Measurements from ENCODE around the gene DHRSX.

The DHRSX gene

DNA sequence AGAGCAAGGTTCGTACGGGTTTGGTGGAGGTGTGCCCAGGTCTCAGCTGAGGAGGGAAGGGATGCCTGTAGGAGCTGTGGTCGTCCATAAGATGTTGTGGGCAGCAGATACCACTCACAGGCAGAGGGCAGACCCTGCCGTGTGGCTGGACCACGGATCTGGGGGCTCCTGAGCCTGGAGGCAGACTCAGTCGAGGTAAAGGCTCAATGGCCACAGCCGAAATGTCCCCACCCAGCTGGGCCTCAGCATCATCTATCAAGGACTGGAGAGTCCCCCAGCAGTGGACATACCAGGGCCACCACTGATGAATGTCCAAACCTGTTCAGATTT, 98.5 kb downstream of the DHRSX start:
- Histone ChIP-seq H3K27ac (no peak overlapping the region), H3K4me3 (ENCODE audit: low read depth in 1 of 2, low read length in 1 of 2) (no peak overlapping the region)

DNA sequence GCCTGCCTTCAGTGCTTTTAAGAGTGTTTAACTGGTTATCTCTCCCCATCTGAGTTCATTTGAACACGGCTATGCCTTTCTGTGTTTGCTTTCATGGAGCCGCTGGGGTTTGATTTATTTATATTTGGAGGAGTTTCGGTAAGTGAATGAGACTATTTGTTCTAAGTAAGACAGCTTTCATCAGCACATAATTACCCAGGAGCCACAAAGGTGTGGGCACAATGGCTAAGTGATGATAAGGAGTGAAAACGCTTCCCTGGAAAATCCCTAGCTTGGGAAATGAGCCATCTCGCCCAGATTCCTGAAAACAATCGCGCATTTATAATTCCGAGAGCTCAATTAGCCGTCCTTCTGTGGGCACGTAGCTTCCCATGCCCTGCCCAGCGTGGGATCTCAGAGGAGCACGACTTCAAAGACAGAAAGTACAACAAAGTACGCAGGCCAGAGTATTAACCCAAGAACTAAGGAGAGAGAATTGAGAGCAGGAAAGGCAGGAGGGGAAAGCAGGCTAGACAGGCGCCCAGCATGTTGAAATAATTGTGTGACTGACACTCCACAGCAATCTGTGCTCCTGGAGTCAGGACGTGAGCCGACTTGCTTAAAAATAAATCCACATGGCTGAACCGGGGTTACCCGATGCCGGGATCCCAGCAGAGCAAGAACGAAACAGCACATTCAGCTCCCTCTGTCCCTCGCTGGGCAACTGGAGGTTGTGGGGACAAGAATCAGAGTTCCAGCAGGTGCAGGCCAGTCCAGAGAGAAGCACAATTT, 99.0 kb downstream of the DHRSX start:
- Histone ChIP-seq H3K36me3 (peaks cover 13% of the 10 kb centered on the region), H3K4me3 (ENCODE audit: low read depth in 1 of 2, low read length in 1 of 2) (no peak overlapping the region), H3K4me1 (ENCODE audit: control insufficient read depth in 1 of 2, insufficient read depth in 1 of 2, low read depth in 1 of 2, low read length in 1 of 2) (no peaks in the 10 kb centered on the region), H3K27me3 (no peaks in the 10 kb centered on the region), H3K9me3 (no peaks in the 10 kb centered on the region), H3K27ac (no peak overlapping the region)
- TF ChIP-seq, protein P1, sequence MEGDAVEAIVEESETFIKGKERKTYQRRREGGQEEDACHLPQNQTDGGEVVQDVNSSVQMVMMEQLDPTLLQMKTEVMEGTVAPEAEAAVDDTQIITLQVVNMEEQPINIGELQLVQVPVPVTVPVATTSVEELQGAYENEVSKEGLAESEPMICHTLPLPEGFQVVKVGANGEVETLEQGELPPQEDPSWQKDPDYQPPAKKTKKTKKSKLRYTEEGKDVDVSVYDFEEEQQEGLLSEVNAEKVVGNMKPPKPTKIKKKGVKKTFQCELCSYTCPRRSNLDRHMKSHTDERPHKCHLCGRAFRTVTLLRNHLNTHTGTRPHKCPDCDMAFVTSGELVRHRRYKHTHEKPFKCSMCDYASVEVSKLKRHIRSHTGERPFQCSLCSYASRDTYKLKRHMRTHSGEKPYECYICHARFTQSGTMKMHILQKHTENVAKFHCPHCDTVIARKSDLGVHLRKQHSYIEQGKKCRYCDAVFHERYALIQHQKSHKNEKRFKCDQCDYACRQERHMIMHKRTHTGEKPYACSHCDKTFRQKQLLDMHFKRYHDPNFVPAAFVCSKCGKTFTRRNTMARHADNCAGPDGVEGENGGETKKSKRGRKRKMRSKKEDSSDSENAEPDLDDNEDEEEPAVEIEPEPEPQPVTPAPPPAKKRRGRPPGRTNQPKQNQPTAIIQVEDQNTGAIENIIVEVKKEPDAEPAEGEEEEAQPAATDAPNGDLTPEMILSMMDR (IDR thresholded peaks at IDR 0.05), result no peak

More for the DNA sequence above, 98.5 kb downstream of the DHRSX start:
- H3K4me1 ChIP-seq (ENCODE audit: control insufficient read depth in 1 of 2, insufficient read depth in 1 of 2, low read depth in 1 of 2, low read length in 1 of 2), result no peaks in the 10 kb centered on the region
- no peaks in the 10 kb centered on the region for H3K9me3 ChIP-seq
- TF ChIP-seq, protein P1 (IDR thresholded peaks at IDR 0.05), result no peak
- H3K27me3 ChIP-seq, result no peaks in the 10 kb centered on the region
- H3K36me3 ChIP-seq, result peaks cover 16% of the 10 kb centered on the region

DNA sequence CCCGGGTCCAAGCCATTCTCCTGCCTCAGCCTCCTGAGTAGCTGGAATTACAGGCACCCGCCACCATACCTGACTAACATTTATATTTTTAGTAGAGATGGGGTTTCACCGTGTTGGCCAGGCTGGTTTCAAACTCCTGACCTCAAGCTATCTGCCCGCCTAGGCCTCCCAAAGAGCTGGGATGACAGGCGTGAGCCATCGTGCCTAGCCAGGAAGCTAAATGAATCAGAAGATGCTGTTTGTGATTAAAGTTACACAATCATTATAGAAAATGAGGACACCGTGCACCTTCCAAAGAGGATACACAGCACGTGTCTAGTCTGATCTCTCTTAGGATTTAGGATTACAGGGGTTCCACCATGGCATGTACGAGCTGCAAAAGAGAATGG, 99.6 kb downstream of the DHRSX start:
- Histone ChIP-seq H3K4me3 (ENCODE audit: low read depth in 1 of 2, low read length in 1 of 2) (no peak overlapping the region), H3K36me3 (peaks cover 13% of the 10 kb centered on the region), H3K4me1 (ENCODE audit: control insufficient read depth in 1 of 2, insufficient read depth in 1 of 2, low read depth in 1 of 2, low read length in 1 of 2) (no peaks in the 10 kb centered on the region), H3K27ac (no peak overlapping the region), H3K27me3 (no peaks in the 10 kb centered on the region), H3K9me3 (no peaks in the 10 kb centered on the region)
- TF ChIP-seq, protein P1 (IDR thresholded peaks at IDR 0.05), result no peak

DNA sequence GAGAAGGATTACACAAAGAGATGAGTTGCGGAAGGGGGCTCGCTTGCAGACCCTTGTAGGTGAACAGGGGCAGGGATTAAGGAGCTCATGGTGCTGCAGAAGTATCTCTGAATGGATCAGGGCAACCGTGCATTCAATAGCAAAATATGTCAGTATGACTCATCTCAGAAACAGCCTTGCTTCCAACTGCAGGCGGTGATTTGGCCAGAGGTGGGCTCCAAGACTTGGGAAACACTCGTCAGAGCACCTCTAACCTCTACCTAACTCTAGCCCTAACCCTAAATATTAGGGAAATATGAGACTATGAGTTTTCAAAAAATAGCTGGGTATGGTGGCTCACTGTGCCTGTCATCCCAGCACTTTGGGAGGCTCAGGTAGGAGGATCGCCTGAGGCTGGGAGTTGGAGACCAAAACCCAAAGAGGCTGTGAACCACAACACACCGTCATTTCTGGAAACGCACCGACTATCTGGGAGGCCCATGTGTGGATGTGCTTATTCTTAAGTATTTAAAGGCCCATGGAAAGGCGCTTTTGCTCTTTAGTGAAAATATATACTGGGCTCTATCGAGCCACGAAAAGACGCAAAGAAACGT, 102.6 kb downstream of the DHRSX start:
- H3K27ac ChIP-seq, result no peak overlapping the region

DNA sequence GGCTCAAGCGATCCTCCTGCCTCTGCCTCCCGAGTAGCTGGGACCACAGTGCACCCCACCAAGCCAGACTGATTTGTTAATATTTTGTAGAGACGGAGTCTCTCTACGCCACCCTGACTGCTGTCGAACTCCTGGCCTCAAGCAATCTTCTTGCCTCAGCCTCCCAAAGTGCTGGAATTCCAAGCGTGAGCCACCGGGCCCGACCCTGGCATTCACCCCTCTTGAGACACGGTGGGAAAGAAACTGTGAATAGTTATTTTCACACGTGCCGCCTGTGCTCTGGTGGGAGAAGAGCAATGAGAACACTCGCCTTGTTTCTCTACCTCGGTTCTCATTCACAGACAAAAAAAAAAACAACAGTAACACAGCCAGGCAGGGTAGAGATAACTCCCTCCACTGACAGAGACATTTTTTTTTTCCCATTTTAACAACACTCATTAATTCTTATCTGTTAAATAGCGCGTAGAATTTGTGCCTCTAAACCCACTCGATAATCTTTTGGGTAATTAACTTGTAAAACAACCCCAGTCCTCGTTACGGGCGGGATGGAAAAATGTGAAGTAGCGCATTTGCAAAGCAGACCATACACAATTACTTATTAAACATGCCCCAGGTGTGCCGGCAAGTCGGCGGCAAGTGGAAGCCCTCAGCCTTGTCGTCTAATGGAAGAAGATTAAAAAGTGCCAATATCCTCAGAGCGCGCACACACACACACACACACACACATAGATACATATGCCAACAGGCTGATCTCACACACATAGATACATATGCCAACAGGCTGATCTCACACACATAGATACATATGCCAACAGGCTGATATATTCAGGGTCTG, 103.3 kb downstream of the DHRSX start:
- no peak overlapping the region for H3K27ac ChIP-seq
- no peaks in the 10 kb centered on the region for H3K27me3 ChIP-seq
- H3K4me3 ChIP-seq (ENCODE audit: low read depth in 1 of 2, low read length in 1 of 2), result no peak overlapping the region
- peaks cover 8% of the 10 kb centered on the region for H3K36me3 ChIP-seq
- no peaks in the 10 kb centered on the region for H3K4me1 ChIP-seq (ENCODE audit: control insufficient read depth in 1 of 2, insufficient read depth in 1 of 2, low read depth in 1 of 2, low read length in 1 of 2)
- H3K9me3 ChIP-seq, result no peaks in the 10 kb centered on the region
- TF ChIP-seq, protein P1 (IDR thresholded peaks at IDR 0.05), result no peak

More for the DNA sequence above, 102.6 kb downstream of the DHRSX start:
- no peaks in the 10 kb centered on the region for H3K27me3 ChIP-seq
- no peaks in the 10 kb centered on the region for H3K9me3 ChIP-seq
- H3K36me3 ChIP-seq, result peaks cover 9% of the 10 kb centered on the region
- H3K4me3 ChIP-seq (ENCODE audit: low read depth in 1 of 2, low read length in 1 of 2), result no peak overlapping the region
- no peaks in the 10 kb centered on the region for H3K4me1 ChIP-seq (ENCODE audit: control insufficient read depth in 1 of 2, insufficient read depth in 1 of 2, low read depth in 1 of 2, low read length in 1 of 2)
- TF ChIP-seq, protein P1 (IDR thresholded peaks at IDR 0.05), result no peak
